Body of pancreas (tissue), 4 donors: ENCODE measurements around the gene PIP5K1B. TPM values are rescaled to one million over a fixed set of nuclear protein-coding genes. Genes with fewer than 3 reads are reported as not detected.

Experiments used
- ATAC-seq: fragments of 150-250 bp; one replicate; pipeline ENCODE4 v1.9.1; 2016
- DNase-seq, 4 donors: peaks; one replicate each; pipeline ENCODE4 v3.0.0-alpha.2; 2019
- H3K27ac ChIP-seq, 4 donors: fragments of 200-600 bp; sonication (generic); 1 replicate in 3 of 4; 2 replicates in 1 of 4; pipeline versions ENCODE4 v1.5.1 to v1.6.1; 2016 to 2019; ENCODE audit warnings: mild to moderate bottlenecking in 1 of 4, mixed read lengths in 1 of 4, moderate library complexity in 1 of 4
- H3K27me3 ChIP-seq, 2 donors: fragments of 200-600 bp; sonication (generic); one replicate each; pipeline ENCODE4 v1.6.0; 2016; ENCODE audit warnings: mild to moderate bottlenecking in 1 of 2
- H3K36me3 ChIP-seq, 2 donors: fragments of 200-600 bp; sonication (generic); replicated peaks in 1 of 2; 2 replicates each; pipeline ENCODE4 v1.5.1; 2016; ENCODE audit warnings: low read depth in 2 of 2; ENCODE audit not compliant: insufficient read depth in 1 of 2
- H3K4me1 ChIP-seq: fragments of 200-600 bp; sonication (generic); one replicate; pipeline ENCODE4 v1.6.0; 2016
- H3K4me3 ChIP-seq, 2 donors: fragments of 200-600 bp; sonication (generic); 1 replicate in 1 of 2; 2 replicates in 1 of 2; pipeline ENCODE4 v1.5.1; 2016 to 2019
- H3K9me3 ChIP-seq, 3 donors: fragments of 200-600 bp; sonication (generic); 1 replicate in 2 of 3; 2 replicates in 1 of 3; pipeline ENCODE4 v1.5.1; 2016
- CTCF ChIP-seq, 7 experiments: fragments of 450-650 bp in 4 of 7; fragments of 200-600 bp in 3 of 7; sonication (generic) in 3 of 7; IDR thresholded peaks; one replicate each; pipeline ENCODE4 v1.5.1; 2016 to 2019; ENCODE audit warnings: antibody characterized with exemption in 7 of 7
- POLR2A ChIP-seq, 3 donors: fragments of 450-650 bp; IDR thresholded peaks; one replicate each; pipeline ENCODE4 v1.6.1; 2016; ENCODE audit warnings: antibody characterized with exemption in 3 of 3, mild to moderate bottlenecking in 2 of 3
- WGBS, 2 donors: methylation state at CpG; one replicate each; pipeline ENCODE4 v1.1.5; 2017; 5-methylcytosine and 5-hydroxymethylcytosine counted together
- intact Hi-C: fragments of 100-400 bp; cut with DNase I; formaldehyde crosslinking; loops from one replicate; pipeline ENCODE4 v1.15.1; 2023
- total RNA-seq, 2 donors: library from RNA; depleted of rRNA; stranded (reverse); fragments of >200 nt; gene quantifications; one replicate each; pipeline ENCODE4 v1.1.0, GENCODE V29; 2016

The PIP5K1B gene
- total RNA-seq, 2 donors from 2014 or later = 3.6 to 7.8 TPM

GRCh38 chr9:68749579-68750159 lies 44.6 kb downstream of the PIP5K1B start:
- Histone ChIP-seq H3K36me3 (no peaks in the 10 kb centered on the region), H3K27me3 (no peaks in the 10 kb centered on the region), H3K9me3 (no peaks in the 10 kb centered on the region), H3K4me3 (no peak overlapping the region), H3K4me1 (peaks cover 6% of the 10 kb centered on the region), H3K27ac (no peak overlapping the region)
- WGBS, 2 donors = 63 to 92% methylated on average over 3 of the region's 3 CpGs
- ATAC-seq (no peak), DNase-seq (no peak)
- intact Hi-C loops = loop anchor here (10.0 kb wide), 1 partner anchor 85 kb away; no protein-coding TSS in a partner anchor
- TF ChIP-seq CTCF (IDR thresholded peaks at IDR 0.05) = no peak

- Histone ChIP-seq H3K9me3 (no peaks in the 10 kb centered on the region), H3K4me1 (peaks cover 6% of the 10 kb centered on the region), H3K4me3 (no peak overlapping the region), H3K27me3 (no peaks in the 10 kb centered on the region), H3K27ac (no peak overlapping the region), H3K36me3 (no peaks in the 10 kb centered on the region)
- DNase-seq (no peak), ATAC-seq (no peak)
- intact Hi-C loops = no loop called here
- 77 to 82% methylated on average over 6 of the region's 6 CpGs for WGBS, 2 donors
- no peak for TF ChIP-seq CTCF (IDR thresholded peaks at IDR 0.05)
- no peak for TF ChIP-seq POLR2A (IDR thresholded peaks at IDR 0.05)
Observed at GRCh38 chr9:68750255-68750654, 45.2 kb downstream of the PIP5K1B start.

GRCh38 chr9:68750786-68751185 lies 45.7 kb downstream of the PIP5K1B start:
- intact Hi-C loops = no loop called here

DNA sequence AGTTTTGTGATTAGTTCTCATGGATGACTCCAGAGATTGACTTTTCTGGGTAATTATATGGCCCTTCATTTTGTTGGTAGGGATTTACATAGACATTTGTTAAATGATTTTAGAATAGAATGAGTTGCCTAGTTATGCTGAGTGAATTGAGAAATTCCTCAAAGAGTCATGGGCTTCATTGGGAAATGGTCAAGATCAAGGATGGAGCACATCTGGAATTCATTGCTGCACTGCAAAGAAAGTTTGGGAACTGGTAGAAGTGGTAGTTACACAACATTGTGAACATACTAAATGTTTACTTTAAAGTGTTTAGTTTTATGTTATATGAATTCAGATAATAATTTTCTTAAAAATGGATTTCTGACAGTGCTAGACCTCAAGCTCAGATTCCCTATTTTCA lies 46.5 kb downstream of the PIP5K1B start:
- Histone ChIP-seq H3K4me1 (peaks cover 3% of the 10 kb centered on the region), H3K4me3 (no peak overlapping the region), H3K27me3 (no peaks in the 10 kb centered on the region), H3K9me3 (no peaks in the 10 kb centered on the region), H3K36me3 (no peaks in the 10 kb centered on the region), H3K27ac (no peak overlapping the region)
- ATAC-seq (no peak), DNase-seq (no peak)
- TF ChIP-seq CTCF (IDR thresholded peaks at IDR 0.05) = no peak
- no peak for TF ChIP-seq POLR2A (IDR thresholded peaks at IDR 0.05)
- intact Hi-C loops = no loop called here

More at GRCh38 chr9:68750786-68751185, 45.7 kb downstream of the PIP5K1B start:
- TF ChIP-seq POLR2A (IDR thresholded peaks at IDR 0.05) = no peak
- TF ChIP-seq CTCF (IDR thresholded peaks at IDR 0.05) = no peak
- H3K36me3 ChIP-seq = no peaks in the 10 kb centered on the region
- no peak overlapping the region for H3K27ac ChIP-seq
- no peak for DNase-seq
- WGBS, 2 donors = 72 to 73% methylated on average over 4 of the region's 4 CpGs
- no peak for ATAC-seq
- H3K27me3 ChIP-seq = no peaks in the 10 kb centered on the region
- H3K4me1 ChIP-seq = peaks cover 6% of the 10 kb centered on the region
- no peak overlapping the region for H3K4me3 ChIP-seq
- no peaks in the 10 kb centered on the region for H3K9me3 ChIP-seq

GRCh38 chr9:68755051-68755450 lies 50.0 kb downstream of the PIP5K1B start:
- intact Hi-C loops = no loop called here
- WGBS, 2 donors = 40 to 45% methylated on average over 1 of the region's 1 CpG

More at GRCh38 chr9:68755051-68755450, 50.0 kb downstream of the PIP5K1B start:
- DNase-seq (no peak), ATAC-seq (no peak)
- H3K9me3 ChIP-seq = no peaks in the 10 kb centered on the region
- no peaks in the 10 kb centered on the region for H3K36me3 ChIP-seq
- no peak overlapping the region for H3K27ac ChIP-seq
- H3K4me3 ChIP-seq = no peak overlapping the region
- no peaks in the 10 kb centered on the region for H3K27me3 ChIP-seq
- TF ChIP-seq POLR2A (IDR thresholded peaks at IDR 0.05) = no peak
- TF ChIP-seq CTCF (IDR thresholded peaks at IDR 0.05) = no peak
- H3K4me1 ChIP-seq = no peaks in the 10 kb centered on the region
